B cell (primary cell): ENCODE measurements around the gene CNST. TPM values are rescaled to one million over a fixed set of nuclear protein-coding genes. Genes with fewer than 3 reads are reported as not detected.

Experiments
- ATAC-seq: fragments of 200-7000 bp; cut with Tn5 transposase; one replicate; pipeline ENCODE4 v1.10.0; 2021; ENCODE audit warnings: low read depth, mild to moderate bottlenecking, moderate number of reproducible peaks, moderate library complexity
- CTCF ChIA-PET: fragments of 350-600 bp; sonication (Branson Sonifier 250); formaldehyde crosslinking; loops from one replicate; lab custom pipeline; 2021; ENCODE audit warnings: antibody characterized with exemption, inconsistent platforms; lab: Charles Lee
- POLR2A ChIA-PET: fragments of 350-600 bp; sonication (Branson Sonifier 250); formaldehyde crosslinking; loops from one replicate; lab custom pipeline; 2021; ENCODE audit warnings: antibody characterized with exemption; lab: Charles Lee
- DNase-seq: peaks from one replicate; pipeline ENCODE4 v3.0.0; 2013
- H2AFZ ChIP-seq: 2 replicates; pipeline ENCODE4 v1.6.1; 2012; ENCODE audit warnings: mild to moderate bottlenecking, low read depth, low read length; ENCODE audit not compliant: insufficient read depth, poor library complexity, severe bottlenecking
- H3K27ac ChIP-seq, 2 donors: 1 replicate in 1 of 2; 2 replicates in 1 of 2; pipeline ENCODE4 v1.5.1; 2012 to 2013; ENCODE audit warnings: low read length in 2 of 2, mild to moderate bottlenecking in 2 of 2, moderate library complexity in 1 of 2
- H3K27me3 ChIP-seq, 4 experiments: fragments of 200-600 bp in 1 of 4; sonication (generic) in 1 of 4; replicated peaks in 1 of 4; 1 replicate in 2 of 4; 2 replicates in 2 of 4; pipeline versions ENCODE4 v1.6.1 to v1.7.0; 2013 to 2016; ENCODE audit warnings: low read length in 3 of 4, mild to moderate bottlenecking in 2 of 4, mixed read lengths in 1 of 4, moderate library complexity in 1 of 4; ENCODE audit not compliant: insufficient read depth in 4 of 4, control insufficient read depth in 3 of 4; ENCODE audit errors: control extremely low read depth in 1 of 4
- H3K36me3 ChIP-seq, 2 experiments: replicated peaks in 1 of 2; 1 replicate in 1 of 2; 2 replicates in 1 of 2; pipeline versions ENCODE4 v1.6.1 to v1.7.1; 2013; ENCODE audit warnings: low read length in 1 of 2; ENCODE audit not compliant: insufficient read depth in 2 of 2, control insufficient read depth in 1 of 2; ENCODE audit errors: control extremely low read depth in 1 of 2, extremely low read depth in 1 of 2
- H3K4me1 ChIP-seq, 2 donors: fragments of 200-600 bp in 1 of 2; sonication (generic) in 1 of 2; 1 replicate in 1 of 2; 2 replicates in 1 of 2; pipeline versions ENCODE4 v1.5.1 to v1.6.1; 2013 to 2017; ENCODE audit warnings: low read length in 2 of 2; ENCODE audit not compliant: control insufficient read depth in 2 of 2, insufficient read depth in 2 of 2
- H3K4me2 ChIP-seq: replicated peaks from 2 replicates; pipeline ENCODE3; 2012; ENCODE audit warnings: mild to moderate bottlenecking, low read depth, low read length; ENCODE audit not compliant: poor library complexity, severe bottlenecking
- H3K4me3 ChIP-seq, 5 experiments: fragments of 200-600 bp in 1 of 5; sonication (generic) in 1 of 5; 1 replicate in 3 of 5; 2 replicates in 2 of 5; pipeline versions ENCODE4 v1.5.1 to v1.7.0; 2011 to 2016; ENCODE audit warnings: low read length in 4 of 5, mild to moderate bottlenecking in 4 of 5, low read depth in 2 of 5, control low read depth in 1 of 5, moderate library complexity in 1 of 5; ENCODE audit not compliant: insufficient read depth in 1 of 5; ENCODE audit errors: control extremely low read depth in 1 of 5, extremely low read depth in 1 of 5
- H3K79me2 ChIP-seq: fragments of 200-600 bp; sonication (generic); one replicate; pipeline ENCODE4 v1.6.0; 2016; ENCODE audit warnings: low read length; ENCODE audit not compliant: control insufficient read depth, insufficient read depth
- H3K9ac ChIP-seq: fragments of 200-600 bp; sonication (generic); 2 replicates; pipeline ENCODE4 v1.6.1; 2017; ENCODE audit warnings: mild to moderate bottlenecking, low read length, moderate library complexity
- H3K9me3 ChIP-seq, 3 donors: one replicate each; pipeline versions ENCODE4 v1.6.1 to v1.7.1; 2013; ENCODE audit warnings: low read length in 2 of 3; ENCODE audit not compliant: control insufficient read depth in 2 of 3, insufficient read depth in 1 of 3; ENCODE audit errors: control extremely low read depth in 1 of 3
- H4K20me1 ChIP-seq: 2 replicates; pipeline ENCODE4 v1.6.0; 2012; ENCODE audit warnings: mild to moderate bottlenecking, low read length; ENCODE audit not compliant: insufficient read depth, control insufficient read depth, poor library complexity, severe bottlenecking
- H3K27ac Mint-ChIP-seq: one replicate; pipeline ENCODE4 v1.8.0; 2021; ENCODE audit warnings: mixed read lengths
- H3K27me3 Mint-ChIP-seq: one replicate; pipeline ENCODE4 v1.8.0; 2021; ENCODE audit warnings: mixed read lengths
- H3K4me1 Mint-ChIP-seq: one replicate; pipeline ENCODE4 v1.8.0; 2021; ENCODE audit warnings: mixed read lengths
- H3K4me3 Mint-ChIP-seq: one replicate; pipeline ENCODE4 v1.8.0; 2021; ENCODE audit warnings: mixed read lengths
- H3K9me3 Mint-ChIP-seq: one replicate; pipeline ENCODE4 v1.8.0; 2022; ENCODE audit warnings: mixed read lengths; ENCODE audit not compliant: insufficient read depth
- CTCF ChIP-seq: fragments of 200-600 bp; IDR thresholded peaks from one replicate; pipeline ENCODE4 v1.8.0; 2022; ENCODE audit warnings: antibody characterized with exemption, mild to moderate bottlenecking
- EZH2 ChIP-seq: IDR thresholded peaks from 2 replicates; pipeline ENCODE4 v1.6.1; 2012; ENCODE audit warnings: borderline replicate concordance, low read depth, mild to moderate bottlenecking, moderate library complexity, low read length; ENCODE audit not compliant: insufficient read depth, poor library complexity, severe bottlenecking
- WGBS: methylation state at CpG from one replicate; pipeline ENCODE4 v1.1.5; 2013; ENCODE audit warnings: missing lambda C conversion rate; ENCODE audit not compliant: insufficient coverage; 5-methylcytosine and 5-hydroxymethylcytosine counted together
- intact Hi-C: fragments of 100-400 bp; cut with micrococcal nuclease; formaldehyde crosslinking; loops from one replicate; pipeline ENCODE4 v1.10.0; 2022
- polyA plus RNA-seq: library from polyadenylated mRNA; depleted of rRNA; stranded (reverse); fragments of >200 nt; gene quantifications from 2 replicates; pipeline ENCODE4 v1.2.3, GENCODE V29; 2012
- total RNA-seq, 2 donors: library from RNA; stranded (reverse); fragments of 120-200 nt in 1 of 2; gene quantifications; 1 replicate in 1 of 2; 2 replicates in 1 of 2; pipeline versions ENCODE4 v1.2.3 to v1.2.4, GENCODE V29; 2013 to 2022

CNST gene
- total and polyA plus RNA-seq, 2 donors (not counting 1 experiment from before 2014, with no cell fraction given) = 26.9 to 54.0 TPM

GRCh38 chr1:246709196-246709595, 142.9 kb downstream of the CNST start:
- peaks cover 3% of the 10 kb centered on the region for H3K9me3 Mint-ChIP-seq
- no peak overlapping the region for H3K27ac Mint-ChIP-seq

GRCh38 chr1:246709835-246710234, 143.6 kb downstream of the CNST start:
- 0% methylated on average over 1 of the region's 2 CpGs for WGBS

More at GRCh38 chr1:246709196-246709595, 142.9 kb downstream of the CNST start:
- TF ChIP-seq CTCF = no peak
- no peak for TF ChIP-seq EZH2
- Mint-ChIP-seq H3K4me3 (no peak overlapping the region), H3K4me1 (no peaks in the 10 kb centered on the region), H3K27me3 (peaks cover 11% of the 10 kb centered on the region)
- H3K4me3 ChIP-seq = no peak overlapping the region
- H3K36me3 ChIP-seq = no peaks in the 10 kb centered on the region
- H3K27me3 ChIP-seq = no peaks in the 10 kb centered on the region
- no peaks in the 10 kb centered on the region for H3K4me1 ChIP-seq
- intact Hi-C loops = no loop called here
- 100% methylated on average over 4 of the region's 4 CpGs for WGBS
- H3K9me3 ChIP-seq = peaks cover 0 to 4% (median 0%) of the 10 kb centered on the region in 3 donors
- no peaks in the 10 kb centered on the region for H4K20me1 ChIP-seq
- H3K79me2 ChIP-seq = no peaks in the 10 kb centered on the region
- ChIA-PET POLR2A (no interaction called here), CTCF (interaction anchor here (0.6 to 1.6 kb wide), 3 partner anchors 9 to 214 kb away, joined by 3 to 6 read pairs (median 3); no protein-coding TSS in a partner anchor)
- no peak overlapping the region for H3K9ac ChIP-seq
- no peak for DNase-seq
- no peak overlapping the region for H3K27ac ChIP-seq
- no peak overlapping the region for H3K4me2 ChIP-seq
- ATAC-seq = no peak
- no peak overlapping the region for H2AFZ ChIP-seq

More at GRCh38 chr1:246709835-246710234, 143.6 kb downstream of the CNST start:
- Mint-ChIP-seq H3K4me1 (no peaks in the 10 kb centered on the region), H3K9me3 (peaks cover 3% of the 10 kb centered on the region), H3K4me3 (no peak overlapping the region), H3K27me3 (peaks cover 11% of the 10 kb centered on the region), H3K27ac (no peak overlapping the region)
- Histone ChIP-seq H2AFZ (no peak overlapping the region), H4K20me1 (no peaks in the 10 kb centered on the region), H3K79me2 (no peaks in the 10 kb centered on the region), H3K9me3 (peaks cover 0 to 4% (median 0%) of the 10 kb centered on the region in 3 donors), H3K27ac (no peak overlapping the region), H3K36me3 (no peaks in the 10 kb centered on the region), H3K4me2 (no peak overlapping the region), H3K27me3 (no peaks in the 10 kb centered on the region), H3K4me1 (no peaks in the 10 kb centered on the region), H3K4me3 (no peak overlapping the region), H3K9ac (no peak overlapping the region)
- TF ChIP-seq CTCF = no peak
- TF ChIP-seq EZH2 = no peak
- ChIA-PET POLR2A (no interaction called here), CTCF (interaction anchor here (0.6 to 1.6 kb wide), 4 partner anchors 10 to 215 kb away, joined by 3 to 6 read pairs (median 3); no protein-coding TSS in a partner anchor)
- intact Hi-C loops = no loop called here
- no peak for ATAC-seq
- DNase-seq = no peak
